ENCODE measurements around the gene NDE1.
"Not testable (repeated sequence)": the region's sequence is repeated elsewhere in the genome, so short reads cannot be mapped to it uniquely, and the experiment has no call there.

NDE1 gene

GRCh38 chr16:15621456-15621855 lies 28.6 kb upstream of the NDE1 start:
- no peak for DNase-seq

GRCh38 chr16:15621889-15622288 lies 28.2 kb upstream of the NDE1 start:
- DNase-seq, result no peak

GRCh38 chr16:15631730-15632409 lies 18.2 kb upstream of the NDE1 start:
- no peak for DNase-seq

GRCh38 chr16:15635926-15636325 lies 14.1 kb upstream of the NDE1 start:
- no peak for DNase-seq

GRCh38 chr16:15636392-15636873 lies 13.6 kb upstream of the NDE1 start:
- no peak for DNase-seq

GRCh38 chr16:15639061-15639568 lies 10.9 kb upstream of the NDE1 start:
- DNase-seq, result no peak

GRCh38 chr16:15640966-15641365 lies 9.1 kb upstream of the NDE1 start:
- no peak for DNase-seq

GRCh38 chr16:15641753-15642556 lies 8.1 kb upstream of the NDE1 start:
- DNase-seq, result no peak

- peak; percentile 46 for DNase-seq
Observed at GRCh38 chr16:15642557-15643047, 7.4 kb upstream of the NDE1 start.

GRCh38 chr16:15643048-15643945 lies 6.7 kb upstream of the NDE1 start, which contains the start of gene MARF1:
Gene MARF1, minus strand, starts transcription at chr16:15643154. Its CDS starts 3,921 bp downstream, at chr16:15639233.
- DNase-seq, result peak; percentile 100

GRCh38 chr16:15643946-15644250 lies 6.1 kb upstream of the NDE1 start:
- no peak for DNase-seq

- DNase-seq, result no peak
Observed at GRCh38 chr16:15644267-15644961, 5.6 kb upstream of the NDE1 start.

- not testable (repeated sequence) for DNase-seq
Observed at GRCh38 chr16:15644962-15645465, 5.0 kb upstream of the NDE1 start.

- not testable (repeated sequence) for DNase-seq
Observed at GRCh38 chr16:15646557-15647293, 3.3 kb upstream of the NDE1 start.

- DNase-seq, result no peak
Observed at GRCh38 chr16:15647294-15648014, 2.6 kb upstream of the NDE1 start.

- DNase-seq, result no peak
Observed at GRCh38 chr16:15648135-15648730, 1.8 kb upstream of the NDE1 start.

- DNase-seq, result not testable (repeated sequence)
Observed at GRCh38 chr16:15649311-15649710, 734 bp upstream of the NDE1 start.

GRCh38 chr16:15649727-15650018 lies 372 bp upstream of the NDE1 start:
- no peak for DNase-seq

- DNase-seq, result no peak
Observed at GRCh38 chr16:15650698-15651171, 690 bp downstream of the NDE1 start.

Measured in activated T-cell treated with anti-CD3 and anti-CD28 coated beads for 4 hours (primary cell).